ENCODE measurements around the gene PIGS.
"Not testable (repeated sequence)": the region's sequence is repeated elsewhere in the genome, so short reads cannot be mapped to it uniquely, and the experiment has no call there.

The PIGS gene

DNA sequence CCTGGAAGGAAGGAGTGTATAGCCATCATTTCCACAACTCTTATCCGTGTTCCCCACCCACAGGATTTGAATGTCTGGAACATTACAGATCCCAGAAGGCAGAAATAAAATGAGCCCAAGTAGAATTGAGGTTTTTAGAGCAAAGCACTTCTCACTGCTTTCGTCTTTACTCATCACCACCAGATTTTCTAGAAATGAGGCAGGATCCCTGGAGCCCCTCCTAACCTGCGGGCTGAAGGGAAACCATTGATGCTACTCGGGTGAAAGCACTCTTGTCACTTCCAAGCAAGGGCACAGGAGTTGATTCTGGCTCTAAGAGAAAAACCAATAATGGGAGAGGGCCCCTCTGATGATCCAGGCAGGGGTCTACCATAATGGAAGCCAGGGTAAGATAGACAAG, 8.2 kb upstream of the PIGS start:
- in situ Hi-C loops (cut with MboI; ENCODE audit: low sequenced_read_pairs), result no loop called here

DNA sequence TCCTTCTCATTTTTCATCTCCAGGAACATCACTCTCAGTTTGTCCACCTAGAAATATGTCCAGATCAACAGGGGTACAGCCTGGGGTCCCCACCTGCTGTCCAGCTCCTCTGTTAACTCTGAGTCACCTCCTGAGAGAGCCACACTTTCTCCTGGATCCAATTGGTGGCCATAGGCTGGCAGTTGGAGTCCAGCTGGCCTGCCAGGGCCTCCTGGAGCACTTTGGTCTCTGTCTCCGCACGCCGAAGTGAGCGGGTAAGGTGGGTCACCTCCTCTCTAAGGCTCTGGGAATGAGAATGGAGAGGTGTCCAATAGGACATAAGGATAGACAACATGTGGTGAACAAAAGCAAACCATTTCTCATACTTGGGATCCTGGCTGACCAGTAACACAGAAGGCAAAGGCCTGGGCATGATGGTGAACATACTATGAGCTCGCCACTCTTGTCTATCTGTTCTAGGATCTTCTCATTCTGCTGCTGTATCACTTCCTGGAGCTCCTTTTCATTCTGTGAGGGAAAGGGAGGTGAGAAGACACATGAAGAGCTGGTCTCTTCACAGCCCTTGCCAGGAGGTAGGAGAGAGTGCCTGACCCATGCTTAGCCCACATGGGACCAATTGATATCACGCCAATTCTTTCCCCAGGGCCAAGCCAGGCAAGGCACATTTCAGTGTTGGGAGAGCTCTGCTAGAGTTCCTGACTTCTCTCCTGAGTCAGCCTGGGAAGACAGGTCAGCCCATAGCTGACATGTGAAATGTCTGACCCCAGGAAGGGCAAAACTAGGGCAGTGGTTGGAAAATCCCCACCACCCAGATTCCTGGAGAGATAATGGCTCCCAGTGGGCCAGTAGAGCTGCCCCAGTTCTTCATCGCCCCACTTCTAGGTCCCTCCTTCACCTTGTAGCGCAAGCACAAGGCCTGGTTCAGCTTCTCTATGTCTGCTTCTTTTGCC, 7.2 kb upstream of the PIGS start:
- in situ Hi-C loops (cut with MboI; ENCODE audit: low sequenced_read_pairs), result no loop called here

DNA sequence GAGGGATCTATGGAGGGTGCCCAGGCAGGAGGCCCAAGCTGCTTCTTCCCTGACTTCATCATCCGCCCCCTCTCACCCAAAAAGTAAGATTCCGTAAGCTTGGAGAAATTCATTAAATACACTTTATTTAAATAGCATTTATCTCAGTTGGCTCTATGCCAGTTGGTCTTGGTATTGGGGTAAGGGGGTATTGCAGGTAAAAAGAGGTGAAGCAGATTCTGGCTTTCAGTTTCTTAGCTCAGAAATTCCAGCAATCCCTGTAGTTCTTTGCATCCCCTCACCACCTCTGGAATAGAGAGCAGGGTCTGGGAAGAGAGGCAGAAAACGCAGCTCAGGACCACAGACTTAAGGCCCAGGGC, 6.1 kb upstream of the PIGS start:
- in situ Hi-C loops (cut with MboI; ENCODE audit: low sequenced_read_pairs), result no loop called here

DNA sequence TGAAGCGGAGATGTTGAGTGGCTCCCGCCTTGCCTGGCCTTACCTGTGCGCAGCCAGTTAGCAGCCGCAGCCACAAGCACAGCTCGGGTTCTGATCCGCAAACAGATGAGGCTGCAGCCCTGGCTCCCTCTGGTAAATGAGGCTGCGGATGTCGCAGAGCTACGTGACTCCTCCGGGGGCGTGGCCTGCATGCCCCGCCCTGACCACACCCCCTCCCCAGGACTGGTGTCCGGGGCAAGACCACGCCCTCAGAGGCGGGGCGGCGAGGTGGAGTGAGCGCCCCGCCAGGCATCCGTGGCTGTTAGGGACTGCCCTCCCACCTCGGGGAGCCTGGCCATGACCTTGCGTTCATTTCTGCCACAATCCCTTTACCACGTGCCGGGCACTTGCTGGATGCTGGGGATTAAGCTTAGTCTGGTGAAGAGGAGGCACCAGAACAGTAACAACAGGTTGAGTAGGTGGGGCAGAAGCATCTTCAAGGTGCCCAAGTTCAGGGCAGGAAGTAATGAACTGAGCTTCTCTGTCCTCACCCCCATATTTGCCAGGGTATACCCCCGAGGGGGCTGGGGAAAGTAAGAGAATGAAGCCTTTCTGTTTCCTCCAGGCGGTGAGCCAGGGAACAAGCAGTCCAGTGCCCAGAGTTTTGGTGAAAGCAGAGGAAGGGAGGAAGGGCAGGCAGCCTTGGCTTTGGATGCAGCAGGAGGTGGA, 5.6 kb upstream of the PIGS start, which contains the start of gene ALDOC:
TSS of gene ALDOC (minus strand) at position 138 of the 708 bp plus-strand sequence. CDS start 1,363 bp downstream, outside the sequence.
- in situ Hi-C loops (cut with MboI; ENCODE audit: low sequenced_read_pairs), result no loop called here

DNA sequence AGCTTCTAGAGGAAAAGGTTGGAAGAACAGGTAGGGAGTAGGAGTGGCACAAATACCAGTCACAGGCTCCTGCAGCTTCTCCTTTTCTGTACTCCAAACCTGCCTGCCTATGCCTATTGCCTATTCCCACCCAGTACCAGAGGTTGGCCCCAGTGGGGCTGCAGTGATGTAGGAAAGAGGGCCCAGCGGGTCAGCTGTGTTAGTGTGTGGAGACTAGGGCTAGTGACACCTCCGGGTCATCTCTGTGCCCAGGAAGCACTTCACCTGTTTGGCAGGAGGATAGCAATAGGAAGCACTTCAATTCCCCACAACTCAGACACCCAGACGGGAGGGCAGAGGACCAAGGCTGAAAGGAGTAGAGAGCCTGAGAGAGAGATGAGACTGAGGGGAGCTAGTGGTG, 4.7 kb upstream of the PIGS start:
- in situ Hi-C loops (cut with MboI; ENCODE audit: low sequenced_read_pairs), result not testable (repeated sequence)

DNA sequence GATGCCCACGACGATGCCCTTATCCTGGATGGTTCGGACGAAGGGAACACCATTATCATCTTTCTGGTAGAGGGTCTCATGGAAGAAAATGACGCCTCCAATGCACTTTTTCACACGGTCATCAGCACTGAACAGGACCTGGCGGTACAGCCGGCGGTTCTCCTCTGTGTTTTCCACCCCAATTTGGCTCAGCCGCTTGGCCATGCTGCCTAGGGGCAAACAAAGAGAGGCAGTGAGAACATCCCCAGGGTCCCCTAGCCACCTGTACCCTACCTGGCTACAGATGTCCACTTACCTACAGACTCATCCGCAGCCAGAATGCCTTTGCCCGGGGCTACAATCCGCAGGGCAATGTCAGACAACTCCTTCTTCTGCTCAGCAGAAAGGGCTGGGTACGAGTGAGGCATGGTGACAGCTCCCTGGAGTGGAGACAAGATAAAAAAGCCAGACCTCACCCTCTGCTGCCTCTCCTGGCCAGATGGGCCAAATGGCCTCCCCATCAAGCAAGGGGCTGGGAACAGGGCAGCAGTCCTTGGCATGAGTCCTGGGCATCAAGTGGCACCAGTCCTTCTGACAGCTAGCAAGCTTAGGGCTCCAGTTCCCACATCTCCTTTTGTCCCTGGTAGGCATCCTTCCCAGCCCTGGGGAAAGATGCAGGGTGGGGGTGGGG, 3.9 kb upstream of the PIGS start:
- in situ Hi-C loops (cut with MboI; ENCODE audit: low sequenced_read_pairs), result no loop called here

DNA sequence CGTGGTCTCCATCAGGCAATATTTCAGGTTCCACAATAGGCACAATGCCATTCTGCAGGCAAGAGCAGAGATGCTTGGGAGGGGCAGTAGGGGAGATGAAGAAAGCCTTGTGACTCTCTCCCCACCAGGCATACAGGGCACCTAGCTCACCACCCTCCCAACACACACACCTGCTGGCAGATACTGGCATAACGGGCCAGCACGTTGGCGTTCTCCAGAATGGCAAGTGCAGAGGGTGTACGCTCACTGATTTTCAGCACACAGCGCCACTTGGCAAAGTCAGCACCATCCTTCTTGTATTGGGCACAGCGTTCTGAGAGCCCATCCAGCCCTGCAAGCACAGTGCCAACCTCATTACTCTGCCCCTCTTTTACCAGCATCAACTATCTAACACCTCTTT, 3.2 kb upstream of the PIGS start:
- in situ Hi-C loops (cut with MboI; ENCODE audit: low sequenced_read_pairs), result no loop called here

DNA sequence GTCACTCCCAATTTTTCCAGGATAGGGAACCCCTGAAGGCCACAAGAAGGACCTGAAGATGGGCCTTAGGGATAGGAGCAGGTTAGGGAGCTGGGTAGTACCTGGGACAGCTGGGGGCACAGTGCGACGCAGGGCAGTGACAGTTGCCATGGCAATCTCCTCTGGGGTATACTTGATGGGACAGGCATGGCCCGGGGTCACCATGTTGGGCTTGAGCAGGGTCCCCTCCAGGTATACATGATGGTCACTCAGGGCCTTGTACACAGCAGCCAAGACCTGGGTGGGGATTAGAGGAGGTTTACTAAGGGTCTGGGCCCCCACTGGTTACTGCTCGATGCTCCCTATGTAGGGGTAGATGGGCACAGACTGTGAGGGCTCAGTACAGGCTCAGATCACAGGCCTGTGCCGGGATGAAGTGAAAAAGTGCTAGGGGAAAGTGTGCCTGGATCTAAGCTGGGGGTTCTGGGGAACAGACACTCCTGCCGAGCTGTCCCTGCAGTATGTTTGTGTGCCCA, 2.7 kb upstream of the PIGS start:
- in situ Hi-C loops (cut with MboI; ENCODE audit: low sequenced_read_pairs), result no loop called here

DNA sequence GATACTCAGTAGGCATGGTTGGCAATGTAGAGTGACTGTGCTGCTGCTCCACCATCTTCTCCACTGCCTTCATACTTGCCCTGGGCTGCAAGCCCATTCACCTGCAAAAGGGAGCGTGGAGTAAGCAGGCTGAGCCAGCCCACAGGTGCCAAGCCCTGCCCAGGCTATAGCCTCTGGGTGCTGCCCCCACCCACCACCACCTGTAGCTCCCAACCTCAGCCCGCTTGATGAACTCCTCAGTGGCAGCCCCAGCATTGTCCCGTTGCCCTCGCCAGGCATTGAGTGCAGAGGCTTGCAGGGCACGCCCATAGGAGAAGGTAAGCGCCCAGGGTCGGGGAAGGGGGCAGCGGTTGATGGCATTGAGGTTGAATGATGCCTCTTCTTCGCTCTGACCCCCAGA, 2.2 kb upstream of the PIGS start:
- in situ Hi-C loops (cut with MboI; ENCODE audit: low sequenced_read_pairs), result no loop called here

DNA sequence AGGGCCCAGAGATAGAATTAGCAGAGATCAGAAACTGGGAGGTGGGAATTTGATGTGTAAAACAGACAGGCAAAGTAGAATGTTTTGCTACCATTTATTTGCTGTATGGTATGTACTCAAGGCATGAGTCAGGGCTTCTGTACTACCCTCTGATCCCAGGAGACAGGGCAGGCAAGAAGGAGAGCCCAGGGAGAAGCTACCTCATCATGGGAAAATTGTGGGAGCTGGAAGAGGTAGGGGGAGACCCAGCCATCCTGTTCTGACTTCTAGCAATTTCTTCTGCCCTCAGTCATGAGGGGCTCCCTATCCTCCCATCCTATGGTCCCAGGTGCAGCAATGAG, 1.7 kb upstream of the PIGS start:
- in situ Hi-C loops (cut with MboI; ENCODE audit: low sequenced_read_pairs), result no loop called here

DNA sequence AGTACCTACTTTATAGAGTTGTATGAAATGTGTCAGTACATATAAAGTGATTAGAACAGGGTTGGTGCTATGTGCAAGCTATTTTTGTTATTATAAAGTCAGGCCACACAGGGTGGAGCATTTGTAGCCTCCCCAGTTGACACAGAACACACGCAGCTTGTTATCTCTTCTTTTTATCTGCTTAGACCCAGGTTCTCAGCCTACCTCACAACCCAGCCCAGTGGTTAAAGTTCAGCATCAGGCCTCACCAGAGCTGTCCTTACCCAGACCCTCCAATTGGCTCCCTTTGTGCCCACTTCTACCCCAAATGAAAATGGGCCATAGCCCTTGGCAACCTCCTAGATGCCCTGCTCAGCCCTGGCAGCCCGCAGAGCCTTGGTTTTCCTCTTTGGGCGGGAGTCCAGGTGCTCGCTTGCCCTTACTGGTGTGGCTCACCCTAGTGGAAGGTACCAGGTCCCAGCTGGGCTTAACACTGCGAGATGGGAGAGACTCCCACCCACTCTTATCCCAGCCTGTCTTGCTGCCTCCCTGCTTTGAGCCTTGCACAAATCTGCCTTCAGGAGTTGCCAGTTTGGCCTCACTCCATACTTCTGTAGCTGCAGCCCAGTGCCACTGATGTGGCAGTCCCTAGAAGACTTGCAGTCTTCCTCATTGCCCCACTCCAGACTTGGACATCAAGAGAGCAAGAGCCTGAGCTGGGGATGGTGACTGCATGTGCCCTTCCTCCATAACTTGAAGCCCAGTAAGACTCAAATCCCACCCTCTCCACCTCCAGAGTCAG, 1.1 kb upstream of the PIGS start:
- in situ Hi-C loops (cut with MboI; ENCODE audit: low sequenced_read_pairs), result no loop called here

DNA sequence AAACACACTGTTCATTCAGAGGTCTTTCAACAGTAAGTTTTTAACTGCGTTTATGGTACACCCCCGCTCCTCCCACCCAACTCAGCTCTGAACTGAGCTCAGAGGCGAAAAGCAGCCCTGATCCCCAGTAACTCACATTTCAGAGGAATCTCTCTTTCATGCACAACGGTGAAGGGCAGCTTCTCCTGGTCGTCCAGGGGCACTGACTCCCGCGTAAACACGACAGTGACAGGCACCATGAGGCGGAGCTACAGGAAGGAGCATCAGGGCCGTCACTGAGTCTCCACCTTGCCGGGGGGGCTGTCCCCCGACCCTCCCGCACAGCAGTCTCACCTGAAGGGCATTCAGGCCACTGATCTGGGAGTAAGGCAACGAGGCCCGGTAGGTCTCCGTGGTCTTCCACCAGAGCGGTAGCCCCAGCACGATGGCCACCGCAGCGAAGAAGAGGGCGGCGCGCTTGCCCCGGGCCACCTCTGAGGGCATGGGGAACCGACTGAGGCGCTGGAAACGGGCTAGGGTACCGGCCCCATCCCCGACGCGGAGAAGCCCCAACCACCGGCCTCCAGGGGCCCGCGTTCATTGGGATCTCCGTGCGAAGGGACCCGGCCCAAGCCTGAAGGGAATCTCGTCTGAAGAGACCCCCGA, 486 bp downstream of the PIGS start:
- in situ Hi-C loops (cut with MboI; ENCODE audit: low sequenced_read_pairs), result no loop called here

DNA sequence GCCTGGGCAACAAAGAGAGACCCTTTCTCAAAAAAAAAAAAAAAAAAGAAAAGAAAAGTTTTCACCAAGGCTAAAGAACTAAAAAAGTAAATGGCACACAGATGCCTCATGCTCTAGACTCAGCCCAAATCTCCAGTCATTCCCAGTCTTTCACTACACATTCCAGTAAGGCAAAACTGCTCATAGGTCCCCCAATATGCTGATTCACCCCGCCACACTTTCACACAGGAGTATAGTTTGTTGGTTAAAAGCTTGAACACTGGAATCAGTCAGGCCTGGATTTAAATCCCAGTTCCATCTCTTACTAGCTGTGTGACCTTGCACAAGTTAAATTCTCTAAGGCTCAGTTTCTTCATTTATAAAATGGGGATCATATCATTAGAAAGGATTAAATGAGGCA, 1.9 kb downstream of the PIGS start:
- in situ Hi-C loops (cut with MboI; ENCODE audit: low sequenced_read_pairs), result no loop called here

DNA sequence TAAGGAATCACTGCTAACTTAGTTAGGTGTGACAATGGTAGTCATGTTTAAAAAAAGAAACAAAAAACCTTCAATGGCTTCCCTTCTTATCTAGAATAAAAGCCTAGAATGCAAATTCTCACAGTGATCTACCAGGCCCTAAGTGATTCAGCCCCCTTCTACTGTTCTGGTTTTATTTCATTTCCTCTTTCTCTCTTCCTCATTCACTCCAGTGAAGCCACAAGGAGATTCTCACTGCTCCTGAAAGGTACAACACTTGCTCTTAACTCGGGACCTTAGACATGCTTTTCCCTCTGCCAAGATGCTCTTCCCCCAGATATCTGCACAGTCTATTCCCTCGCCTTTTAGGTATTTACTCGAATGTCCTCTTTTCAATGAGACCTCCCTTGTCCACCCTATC, 3.7 kb downstream of the PIGS start:
- in situ Hi-C loops (cut with MboI; ENCODE audit: low sequenced_read_pairs), result no loop called here

DNA sequence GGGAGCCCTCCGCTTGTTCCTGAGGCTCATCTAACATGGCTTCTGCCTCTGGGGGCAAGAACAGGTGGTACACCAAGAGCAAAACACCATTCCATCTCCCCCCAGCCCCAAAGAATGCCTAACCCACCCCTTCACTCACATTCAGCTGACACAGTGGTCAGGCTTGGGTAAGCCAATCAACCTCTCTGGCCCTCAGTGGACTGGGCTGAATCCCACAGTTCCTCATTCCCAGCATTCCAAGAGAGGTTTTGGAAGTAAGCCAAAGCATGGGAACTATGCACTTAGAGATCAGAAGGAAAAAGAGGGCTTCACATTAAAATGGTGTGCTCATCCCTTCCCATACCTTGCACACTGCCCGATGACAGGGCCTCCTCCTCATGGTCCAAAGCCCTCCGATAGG, 7.8 kb downstream of the PIGS start:
- in situ Hi-C loops (cut with MboI; ENCODE audit: low sequenced_read_pairs), result no loop called here

DNA sequence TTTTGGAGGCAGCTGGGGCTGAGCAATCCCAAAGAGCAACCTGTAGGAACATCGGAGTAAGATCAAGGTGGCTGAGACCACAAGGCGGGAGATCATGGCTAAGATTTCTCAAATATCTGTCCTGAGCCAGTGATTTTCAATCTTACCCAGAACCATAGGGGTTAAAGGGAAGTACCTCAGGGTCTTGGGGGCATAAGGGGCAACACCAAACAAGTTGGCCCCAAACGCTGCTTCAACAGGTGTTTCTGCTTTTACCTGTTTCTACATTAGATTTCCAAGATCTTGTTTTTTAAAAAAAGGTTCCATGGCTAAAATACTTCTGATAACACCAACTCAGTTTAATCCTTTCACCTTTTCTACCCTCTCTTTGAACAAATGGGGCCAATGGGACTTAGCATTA, 16.3 kb downstream of the PIGS start:
- in situ Hi-C loops (cut with MboI; ENCODE audit: low sequenced_read_pairs), result no loop called here

DNA sequence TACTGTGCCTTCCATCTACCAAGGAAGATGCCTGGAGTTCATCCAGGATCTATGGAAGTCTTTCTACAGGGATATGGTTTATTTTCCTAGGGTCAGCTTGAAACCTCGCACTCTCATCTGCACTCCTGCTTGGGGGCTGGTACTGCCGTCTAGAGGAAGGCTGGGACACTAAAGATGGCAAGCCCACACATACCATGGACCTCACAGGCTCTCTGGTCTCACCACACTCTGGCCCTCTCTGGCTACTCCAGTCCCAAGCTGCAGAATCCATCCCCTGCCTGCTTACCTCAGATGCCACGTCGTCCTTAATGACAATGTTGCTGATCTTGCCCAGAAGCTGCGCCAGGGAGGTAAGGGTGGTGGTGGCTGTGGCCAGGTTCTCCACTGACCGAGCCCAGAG, 16.8 kb downstream of the PIGS start:
- in situ Hi-C loops (cut with MboI; ENCODE audit: low sequenced_read_pairs), result no loop called here

DNA sequence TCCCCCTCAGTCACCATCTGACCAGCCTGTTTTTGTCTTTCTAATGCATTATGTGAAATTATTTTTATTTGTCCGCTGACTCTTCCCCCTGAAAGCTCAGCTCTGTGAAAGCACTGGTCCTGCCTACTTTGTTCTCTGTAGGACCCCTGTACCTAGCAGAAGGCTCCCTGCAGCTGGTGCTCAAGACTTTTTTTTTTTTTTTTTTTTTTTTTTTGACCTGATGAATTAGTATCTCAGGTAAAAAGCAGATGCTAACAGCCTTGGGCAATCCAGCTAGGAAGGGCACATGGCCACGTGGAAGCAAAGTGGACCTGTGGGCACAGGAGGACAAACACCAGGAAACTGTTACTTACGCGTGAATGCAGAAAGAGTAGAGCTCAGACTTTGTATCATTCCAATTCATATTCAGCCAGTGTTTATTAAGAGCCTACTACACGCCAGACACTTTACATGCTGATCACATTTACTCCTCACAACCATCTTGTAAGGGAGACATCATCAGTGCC, 18.3 kb downstream of the PIGS start:
- in situ Hi-C loops (cut with MboI; ENCODE audit: low sequenced_read_pairs), result no loop called here

DNA sequence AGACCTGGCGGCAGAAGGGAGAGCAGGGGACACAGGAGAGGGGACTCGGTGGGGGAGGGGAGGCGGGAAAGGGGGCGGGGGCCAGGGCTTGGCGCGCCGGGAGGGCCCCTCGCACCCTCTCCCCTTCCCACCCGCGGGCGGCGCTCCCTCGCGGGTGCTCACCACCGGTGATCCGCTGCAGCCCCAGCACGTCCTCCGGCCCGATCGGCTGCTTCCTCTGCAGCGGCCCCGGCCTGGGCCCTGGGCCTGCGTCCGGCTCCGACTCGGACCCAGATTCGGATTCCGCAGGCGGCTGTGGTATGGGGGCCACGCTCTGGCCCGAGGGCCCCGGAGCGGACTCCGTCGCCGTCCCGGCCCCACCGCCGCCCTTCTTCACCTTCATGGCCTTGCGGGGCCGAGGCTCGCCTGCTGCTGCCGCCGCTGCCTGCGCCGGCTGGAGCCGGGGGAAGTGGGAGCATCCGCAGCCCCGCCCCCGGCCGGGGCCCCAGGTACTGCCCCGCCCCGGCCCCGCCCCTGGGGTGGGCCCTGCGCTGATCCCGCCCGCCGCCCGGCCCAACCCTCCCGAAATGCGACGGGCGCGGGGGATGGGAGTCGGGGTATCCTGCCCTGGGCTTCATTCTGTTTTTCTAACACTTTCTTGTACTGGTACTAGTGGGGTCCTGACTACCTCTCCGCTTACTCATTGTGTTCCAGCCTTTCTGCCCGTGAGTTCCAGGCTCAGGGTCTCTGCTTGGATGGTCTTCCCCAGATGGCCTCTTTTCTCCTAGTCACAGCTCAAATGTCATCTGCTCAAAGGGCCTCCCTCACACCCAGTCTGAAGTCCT, 18.9 kb downstream of the PIGS start, which contains the start of gene UNC119:
TSS of gene UNC119 (minus strand) at position 449 of the 824 bp plus-strand sequence. CDS start at position 382, 67 bp downstream.
- in situ Hi-C loops (cut with MboI; ENCODE audit: low sequenced_read_pairs), result no loop called here

Measured in HL-60/S4 (cell line).